NB4 (cell line): ENCODE data around the gene ASCC3.

Source experiments
- TF ChIP-seq, protein P1 (sequence below): IDR thresholded peaks from one replicate; pipeline ENCODE4 v1.5.1; 2012; ENCODE audit warnings: low read depth, low read length
- TF ChIP-seq, protein P2 (sequence below): IDR thresholded peaks from 2 replicates; pipeline ENCODE4 v1.6.1; 2011; ENCODE audit warnings: low read depth, low read length

DNA sequence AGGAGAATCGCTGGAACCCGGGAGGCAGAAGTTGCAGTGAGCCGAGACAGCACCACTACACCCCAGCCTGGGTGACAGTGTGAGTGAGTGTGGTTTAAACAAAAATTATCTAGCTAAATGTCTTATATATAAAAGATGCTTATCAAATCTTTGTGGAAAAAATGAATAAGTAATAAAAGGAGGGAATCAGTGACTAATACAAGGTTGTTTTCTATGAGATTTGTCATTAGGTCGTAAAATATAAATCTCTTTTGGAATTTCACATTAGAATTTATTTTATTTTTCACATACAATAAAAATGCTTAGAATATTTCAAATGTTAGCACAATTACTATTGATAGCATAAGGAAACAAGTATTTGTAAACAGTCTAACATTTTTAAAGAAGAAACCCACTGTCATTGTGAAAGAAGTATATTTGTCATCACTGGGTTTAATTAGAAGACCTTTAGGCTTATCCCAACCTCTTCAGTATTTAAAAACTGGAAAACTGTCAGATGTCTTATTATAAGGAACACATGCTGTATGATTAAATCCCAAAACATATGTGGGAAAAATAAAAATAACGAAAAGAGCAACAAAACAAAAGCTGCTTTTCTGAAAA lies 47.1 kb downstream of the ASCC3 start:
- TF ChIP-seq, protein P1, sequence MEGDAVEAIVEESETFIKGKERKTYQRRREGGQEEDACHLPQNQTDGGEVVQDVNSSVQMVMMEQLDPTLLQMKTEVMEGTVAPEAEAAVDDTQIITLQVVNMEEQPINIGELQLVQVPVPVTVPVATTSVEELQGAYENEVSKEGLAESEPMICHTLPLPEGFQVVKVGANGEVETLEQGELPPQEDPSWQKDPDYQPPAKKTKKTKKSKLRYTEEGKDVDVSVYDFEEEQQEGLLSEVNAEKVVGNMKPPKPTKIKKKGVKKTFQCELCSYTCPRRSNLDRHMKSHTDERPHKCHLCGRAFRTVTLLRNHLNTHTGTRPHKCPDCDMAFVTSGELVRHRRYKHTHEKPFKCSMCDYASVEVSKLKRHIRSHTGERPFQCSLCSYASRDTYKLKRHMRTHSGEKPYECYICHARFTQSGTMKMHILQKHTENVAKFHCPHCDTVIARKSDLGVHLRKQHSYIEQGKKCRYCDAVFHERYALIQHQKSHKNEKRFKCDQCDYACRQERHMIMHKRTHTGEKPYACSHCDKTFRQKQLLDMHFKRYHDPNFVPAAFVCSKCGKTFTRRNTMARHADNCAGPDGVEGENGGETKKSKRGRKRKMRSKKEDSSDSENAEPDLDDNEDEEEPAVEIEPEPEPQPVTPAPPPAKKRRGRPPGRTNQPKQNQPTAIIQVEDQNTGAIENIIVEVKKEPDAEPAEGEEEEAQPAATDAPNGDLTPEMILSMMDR = no peak
- TF ChIP-seq, protein P2, sequence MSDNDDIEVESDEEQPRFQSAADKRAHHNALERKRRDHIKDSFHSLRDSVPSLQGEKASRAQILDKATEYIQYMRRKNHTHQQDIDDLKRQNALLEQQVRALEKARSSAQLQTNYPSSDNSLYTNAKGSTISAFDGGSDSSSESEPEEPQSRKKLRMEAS = no peak
